ENCODE measurements around the gene TUBAL3. TPM values are rescaled to one million over a fixed set of nuclear protein-coding genes. Genes with fewer than 3 reads are reported as not detected.
"Not testable (repeated sequence)": the region's sequence is repeated elsewhere in the genome, so short reads cannot be mapped to it uniquely, and the experiment has no call there.

Gene TUBAL3
- total and polyA plus RNA-seq, 2 donors (not counting 1 experiment from before 2014, with no cell fraction given): not detected

DNA sequence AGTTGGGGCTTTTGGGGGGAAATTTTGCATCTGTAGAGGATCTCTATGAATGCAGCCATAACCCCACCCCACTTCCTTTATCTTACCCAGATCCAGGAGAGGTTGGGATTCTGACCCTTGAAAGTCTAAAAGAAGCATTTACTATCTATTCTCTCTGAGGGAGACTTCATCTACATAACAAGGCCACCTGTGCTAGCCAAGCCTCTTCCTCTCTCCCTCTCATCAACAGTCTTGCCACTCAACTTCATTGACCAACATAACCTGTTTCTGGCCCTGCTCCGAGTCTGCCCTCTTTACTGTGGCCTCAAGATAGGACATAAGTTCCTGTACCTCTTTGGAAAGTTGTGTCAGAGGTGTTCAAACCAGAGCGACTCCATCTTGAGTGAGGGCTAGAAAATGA lies 19.4 kb downstream of the TUBAL3 start:
- Histone ChIP-seq H3K27ac (ENCODE audit: insufficient read depth, low read length) (no peak overlapping the region), H3K4me1 (ENCODE audit: control insufficient read depth, extremely low read depth, insufficient read depth, low read length) (no peaks in the 10 kb centered on the region), H3K4me2 (ENCODE audit: extremely low read depth, insufficient read depth, low read length) (no peak overlapping the region), H3K9ac (ENCODE audit: insufficient read depth, low read length) (no peak overlapping the region), H3K4me3 (replicated peaks in 1 of 4; ENCODE audit: control extremely low read depth in 1 of 4, insufficient read depth in 1 of 4, low read depth in 3 of 4, low read length in 4 of 4) (no peak overlapping the region), H3K79me2 (ENCODE audit: control insufficient read depth, insufficient read depth, low read length) (no peaks in the 10 kb centered on the region), H2AFZ (ENCODE audit: low read length) (no peak overlapping the region), H3K27me3 (ENCODE audit: control insufficient read depth, insufficient read depth, low read length) (no peaks in the 10 kb centered on the region), H3K36me3 (ENCODE audit: control insufficient read depth, insufficient read depth, low read length) (no peaks in the 10 kb centered on the region), H4K20me1 (ENCODE audit: control insufficient read depth, extremely low read depth, insufficient read depth, low read length) (no peaks in the 10 kb centered on the region), H3K9me3 (ENCODE audit: control insufficient read depth, insufficient read depth, low read depth, low read length) (no peaks in the 10 kb centered on the region)
- no peak for DNase-seq (ENCODE audit: low read depth in 2 of 2)
- TF ChIP-seq EZH2 (IDR thresholded peaks at IDR 0.05; ENCODE audit: low read length, missing control alignments): no peak
- TF ChIP-seq, protein P1, sequence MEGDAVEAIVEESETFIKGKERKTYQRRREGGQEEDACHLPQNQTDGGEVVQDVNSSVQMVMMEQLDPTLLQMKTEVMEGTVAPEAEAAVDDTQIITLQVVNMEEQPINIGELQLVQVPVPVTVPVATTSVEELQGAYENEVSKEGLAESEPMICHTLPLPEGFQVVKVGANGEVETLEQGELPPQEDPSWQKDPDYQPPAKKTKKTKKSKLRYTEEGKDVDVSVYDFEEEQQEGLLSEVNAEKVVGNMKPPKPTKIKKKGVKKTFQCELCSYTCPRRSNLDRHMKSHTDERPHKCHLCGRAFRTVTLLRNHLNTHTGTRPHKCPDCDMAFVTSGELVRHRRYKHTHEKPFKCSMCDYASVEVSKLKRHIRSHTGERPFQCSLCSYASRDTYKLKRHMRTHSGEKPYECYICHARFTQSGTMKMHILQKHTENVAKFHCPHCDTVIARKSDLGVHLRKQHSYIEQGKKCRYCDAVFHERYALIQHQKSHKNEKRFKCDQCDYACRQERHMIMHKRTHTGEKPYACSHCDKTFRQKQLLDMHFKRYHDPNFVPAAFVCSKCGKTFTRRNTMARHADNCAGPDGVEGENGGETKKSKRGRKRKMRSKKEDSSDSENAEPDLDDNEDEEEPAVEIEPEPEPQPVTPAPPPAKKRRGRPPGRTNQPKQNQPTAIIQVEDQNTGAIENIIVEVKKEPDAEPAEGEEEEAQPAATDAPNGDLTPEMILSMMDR (conservative IDR thresholded peaks at IDR 0.05 in 1 of 2, IDR thresholded peaks at IDR 0.05 in 1 of 2; ENCODE audit: low read depth in 1 of 2, low read length in 2 of 2): no peak

DNA sequence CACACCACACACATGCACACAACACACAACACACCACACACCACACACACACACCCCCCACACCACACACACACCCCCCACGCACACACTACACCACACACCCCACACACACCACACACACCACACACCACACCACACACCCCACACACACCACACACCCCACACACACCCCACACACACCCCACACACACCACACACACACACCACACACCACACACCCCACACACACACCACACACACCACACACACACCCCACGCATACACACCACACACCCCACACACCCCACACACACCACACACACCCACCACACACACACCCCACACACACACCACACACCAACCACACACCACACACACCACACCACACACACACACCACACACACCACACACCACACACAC lies 23.4 kb downstream of the TUBAL3 start:
- Histone ChIP-seq H3K27ac (ENCODE audit: insufficient read depth, low read length) (no peak overlapping the region), H3K79me2 (ENCODE audit: control insufficient read depth, insufficient read depth, low read length) (no peaks in the 10 kb centered on the region), H3K9me3 (ENCODE audit: control insufficient read depth, insufficient read depth, low read depth, low read length) (no peaks in the 10 kb centered on the region), H3K4me2 (ENCODE audit: extremely low read depth, insufficient read depth, low read length) (no peak overlapping the region), H3K36me3 (ENCODE audit: control insufficient read depth, insufficient read depth, low read length) (no peaks in the 10 kb centered on the region), H3K4me3 (replicated peaks in 1 of 4; ENCODE audit: control extremely low read depth in 1 of 4, insufficient read depth in 1 of 4, low read depth in 3 of 4, low read length in 4 of 4) (no peak overlapping the region), H3K9ac (ENCODE audit: insufficient read depth, low read length) (no peak overlapping the region), H3K4me1 (ENCODE audit: control insufficient read depth, extremely low read depth, insufficient read depth, low read length) (no peaks in the 10 kb centered on the region), H3K27me3 (ENCODE audit: control insufficient read depth, insufficient read depth, low read length) (no peaks in the 10 kb centered on the region), H4K20me1 (ENCODE audit: control insufficient read depth, extremely low read depth, insufficient read depth, low read length) (no peaks in the 10 kb centered on the region), H2AFZ (ENCODE audit: low read length) (no peak overlapping the region)
- no peak for TF ChIP-seq EZH2 (IDR thresholded peaks at IDR 0.05; ENCODE audit: low read length, missing control alignments)
- TF ChIP-seq, protein P1 (conservative IDR thresholded peaks at IDR 0.05 in 1 of 2, IDR thresholded peaks at IDR 0.05 in 1 of 2; ENCODE audit: low read depth in 1 of 2, low read length in 2 of 2): no peak
- DNase-seq (ENCODE audit: low read depth in 2 of 2): no peak

DNA sequence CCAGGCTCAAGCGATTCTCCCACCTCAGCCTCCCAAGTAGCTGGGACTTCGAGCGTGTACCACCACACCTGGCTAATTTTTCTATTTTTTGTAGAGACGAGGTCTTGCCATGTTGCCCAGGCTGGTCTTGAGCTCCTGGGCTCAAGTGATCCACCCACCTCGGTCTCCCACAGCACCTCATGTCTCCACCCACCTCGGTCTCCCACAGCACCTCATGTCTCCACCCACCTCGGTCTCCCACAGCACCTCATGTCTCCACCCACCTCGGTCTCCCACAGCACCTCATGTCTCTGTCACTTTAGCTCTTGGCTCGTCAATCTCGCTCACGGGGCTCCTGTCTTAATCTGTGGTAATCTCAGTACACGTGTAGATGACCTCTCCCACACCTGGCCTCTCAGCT lies 24.2 kb downstream of the TUBAL3 start:
- DNase-seq (ENCODE audit: low read depth in 2 of 2); H2AFZ ChIP-seq (ENCODE audit: low read length); H3K36me3 ChIP-seq (ENCODE audit: control insufficient read depth, insufficient read depth, low read length): not testable (repeated sequence)

DNA sequence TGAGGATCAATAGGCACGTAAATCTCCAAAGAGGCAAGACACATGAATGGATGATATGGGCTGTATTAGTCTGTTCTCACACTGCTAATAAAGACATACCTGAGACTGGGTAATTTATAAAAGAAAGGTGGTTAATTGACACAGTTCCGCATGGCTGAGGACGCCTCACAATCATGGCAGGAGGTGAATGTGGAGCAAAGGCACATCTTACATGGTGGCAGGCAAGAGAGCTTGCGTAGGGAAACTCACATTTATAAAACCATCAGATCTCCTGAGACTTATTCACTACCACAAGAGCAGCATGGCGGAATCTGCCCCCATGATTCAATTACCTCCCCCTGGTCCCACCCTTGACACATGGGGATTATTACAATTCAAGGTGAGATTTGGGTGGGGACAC lies 25.4 kb downstream of the TUBAL3 start:
- H3K4me2 ChIP-seq (ENCODE audit: extremely low read depth, insufficient read depth, low read length); H3K79me2 ChIP-seq (ENCODE audit: control insufficient read depth, insufficient read depth, low read length); H4K20me1 ChIP-seq (ENCODE audit: control insufficient read depth, extremely low read depth, insufficient read depth, low read length); H3K36me3 ChIP-seq (ENCODE audit: control insufficient read depth, insufficient read depth, low read length); H3K27me3 ChIP-seq (ENCODE audit: control insufficient read depth, insufficient read depth, low read length); H3K27ac ChIP-seq (ENCODE audit: insufficient read depth, low read length); H3K9ac ChIP-seq (ENCODE audit: insufficient read depth, low read length); DNase-seq (ENCODE audit: low read depth in 2 of 2); H2AFZ ChIP-seq (ENCODE audit: low read length); H3K4me3 ChIP-seq (replicated peaks in 1 of 4; ENCODE audit: control extremely low read depth in 1 of 4, insufficient read depth in 1 of 4, low read depth in 3 of 4, low read length in 4 of 4); H3K4me1 ChIP-seq (ENCODE audit: control insufficient read depth, extremely low read depth, insufficient read depth, low read length); H3K9me3 ChIP-seq (ENCODE audit: control insufficient read depth, insufficient read depth, low read depth, low read length): not testable (repeated sequence)

More for the DNA sequence above, 24.2 kb downstream of the TUBAL3 start:
- not testable (repeated sequence) for H4K20me1 ChIP-seq (ENCODE audit: control insufficient read depth, extremely low read depth, insufficient read depth, low read length); H3K4me3 ChIP-seq (replicated peaks in 1 of 4; ENCODE audit: control extremely low read depth in 1 of 4, insufficient read depth in 1 of 4, low read depth in 3 of 4, low read length in 4 of 4); H3K27me3 ChIP-seq (ENCODE audit: control insufficient read depth, insufficient read depth, low read length); H3K9me3 ChIP-seq (ENCODE audit: control insufficient read depth, insufficient read depth, low read depth, low read length); H3K4me2 ChIP-seq (ENCODE audit: extremely low read depth, insufficient read depth, low read length); H3K4me1 ChIP-seq (ENCODE audit: control insufficient read depth, extremely low read depth, insufficient read depth, low read length); H3K27ac ChIP-seq (ENCODE audit: insufficient read depth, low read length); H3K79me2 ChIP-seq (ENCODE audit: control insufficient read depth, insufficient read depth, low read length); H3K9ac ChIP-seq (ENCODE audit: insufficient read depth, low read length)

Measured in fibroblast of lung (primary cell).